Bronchial epithelial cell (primary cell): Measurements from ENCODE around the gene ADGRG3. TPM values are rescaled to one million over a fixed set of nuclear protein-coding genes. Genes with fewer than 3 reads are reported as not detected.

ENCODE experiments used
- DNase-seq: peaks from one replicate; pipeline ENCODE4 v3.0.0-alpha.2; 2010; ENCODE audit warnings: low read depth
- FAIRE-seq: peaks from 2 replicates; lab custom pipeline; 2011; peaks lifted over from hg19 to GRCh38; lab: Jason Lieb, UNC
- H3K27me3 ChIP-seq: 2 replicates; pipeline ENCODE4 v1.5.1; 2011; ENCODE audit warnings: low read length; ENCODE audit not compliant: control insufficient read depth, insufficient read depth
- H3K36me3 ChIP-seq: 2 replicates; pipeline ENCODE4 v1.5.1; 2011; ENCODE audit warnings: low read length; ENCODE audit not compliant: control insufficient read depth, insufficient read depth
- H3K4me3 ChIP-seq: 2 replicates; pipeline ENCODE4 v1.5.1; 2011; ENCODE audit warnings: mild to moderate bottlenecking, low read depth, low read length, control low read depth
- CTCF ChIP-seq: IDR thresholded peaks from 2 replicates; pipeline ENCODE4 v1.5.1; 2011; ENCODE audit warnings: mild to moderate bottlenecking, moderate library complexity, low read length, control low read depth, inconsistent platforms; ENCODE audit not compliant: insufficient read depth, severe bottlenecking
- total RNA-seq: library from RNA; depleted of rRNA; stranded (reverse); fragments of >200 nt; gene quantifications from 2 replicates; pipeline ENCODE4 v1.2.1, GENCODE V29; 2014

ADGRG3 gene
- total RNA-seq, 1 donor from 2014 or later: not detected

- Histone ChIP-seq H3K4me3 (no peak overlapping the region), H3K36me3 (no peaks in the 10 kb centered on the region), H3K27me3 (peaks cover 5% of the 10 kb centered on the region)
- DNase-seq: no peak
- no peak for FAIRE-seq
- TF ChIP-seq CTCF: no peak
Measured at GRCh38 chr16:57706717-57707116, 38.6 kb downstream of the ADGRG3 start.

- no peak for FAIRE-seq
- Histone ChIP-seq H3K4me3 (no peak overlapping the region), H3K27me3 (peaks cover 5% of the 10 kb centered on the region), H3K36me3 (no peaks in the 10 kb centered on the region)
- no peak for TF ChIP-seq CTCF
- DNase-seq: no peak
Measured at GRCh38 chr16:57707331-57707730, 39.2 kb downstream of the ADGRG3 start.

- DNase-seq (no peak), FAIRE-seq (no peak)
- H3K27me3 ChIP-seq: peaks cover 5% of the 10 kb centered on the region
- H3K4me3 ChIP-seq: no peak overlapping the region
- TF ChIP-seq CTCF: no peak
- no peaks in the 10 kb centered on the region for H3K36me3 ChIP-seq
Measured at GRCh38 chr16:57708168-57708567, 40.1 kb downstream of the ADGRG3 start.

GRCh38 chr16:57709663-57710062 lies 41.6 kb downstream of the ADGRG3 start:
- no peak for DNase-seq
- no peak for FAIRE-seq
- peaks cover 4% of the 10 kb centered on the region for H3K27me3 ChIP-seq
- no peak for TF ChIP-seq CTCF
- no peak overlapping the region for H3K4me3 ChIP-seq
- no peaks in the 10 kb centered on the region for H3K36me3 ChIP-seq

- DNase-seq: no peak
Measured at GRCh38 chr16:57711346-57711745, 43.2 kb downstream of the ADGRG3 start.

More at GRCh38 chr16:57711346-57711745, 43.2 kb downstream of the ADGRG3 start:
- no peaks in the 10 kb centered on the region for H3K36me3 ChIP-seq
- no peak for FAIRE-seq
- no peak for TF ChIP-seq CTCF
- H3K27me3 ChIP-seq: peaks cover 3% of the 10 kb centered on the region
- H3K4me3 ChIP-seq: no peak overlapping the region
